ENCODE results near the gene FAM210B.
A peak's percentile ranks its signal among the peaks of the same experiment; 100 is the strongest.
"Not testable (repeated sequence)": the region's sequence is repeated elsewhere in the genome, so short reads cannot be mapped to it uniquely, and the experiment has no call there.

FAM210B gene

GRCh38 chr20:56361900-56362299 lies 3.1 kb downstream of the FAM210B start:
- DNase-seq = no peak

DNA sequence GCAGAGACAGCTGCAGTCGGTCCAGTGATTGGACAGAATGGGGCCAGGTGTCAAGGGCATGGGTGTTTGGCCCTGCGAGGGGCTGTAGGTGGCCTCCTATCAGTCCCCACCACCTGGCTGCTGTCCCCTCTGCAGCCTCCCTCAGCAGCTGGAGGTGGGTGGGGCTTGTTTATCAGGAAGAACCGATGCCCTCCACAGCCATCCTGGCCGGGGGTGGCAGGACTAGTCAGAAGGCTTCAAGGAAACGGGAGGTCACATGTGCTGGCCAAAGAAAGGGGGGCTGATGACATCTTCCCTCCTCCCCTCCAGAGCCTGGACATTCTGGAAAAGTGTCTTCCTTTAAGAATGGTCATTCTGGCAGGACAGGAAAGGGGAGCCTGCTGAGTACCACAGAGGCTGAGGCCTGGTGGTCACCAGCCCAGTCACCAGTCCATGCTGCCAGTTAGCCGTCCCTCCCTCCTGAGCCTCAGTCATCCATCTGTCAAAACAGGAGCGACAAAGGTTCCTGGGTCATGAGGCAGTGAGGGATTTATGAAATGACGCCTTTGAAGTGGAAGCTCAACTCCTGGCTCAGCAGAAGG lies 4.1 kb downstream of the FAM210B start:
- DNase-seq = peak; percentile 57

DNA sequence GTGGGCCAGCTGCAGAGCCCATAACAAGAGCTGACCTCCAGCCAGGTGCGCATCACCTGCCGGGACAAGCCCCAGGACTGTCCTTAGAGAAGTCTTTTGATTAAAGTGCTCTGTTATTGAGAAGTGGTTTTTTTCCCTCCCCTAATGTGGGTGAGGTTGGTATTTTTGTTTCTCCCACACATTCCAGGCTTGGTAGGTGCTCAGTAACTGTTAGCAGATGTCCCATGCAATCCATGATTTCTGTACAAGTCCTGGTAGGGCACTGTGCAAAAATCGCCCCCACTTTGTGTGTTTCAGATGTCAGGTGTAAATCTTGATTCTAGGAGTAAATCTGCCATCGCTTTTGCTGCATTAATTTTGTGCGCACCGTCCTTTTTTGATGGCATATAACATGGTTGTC lies 4.7 kb downstream of the FAM210B start:
- DNase-seq = no peak

DNA sequence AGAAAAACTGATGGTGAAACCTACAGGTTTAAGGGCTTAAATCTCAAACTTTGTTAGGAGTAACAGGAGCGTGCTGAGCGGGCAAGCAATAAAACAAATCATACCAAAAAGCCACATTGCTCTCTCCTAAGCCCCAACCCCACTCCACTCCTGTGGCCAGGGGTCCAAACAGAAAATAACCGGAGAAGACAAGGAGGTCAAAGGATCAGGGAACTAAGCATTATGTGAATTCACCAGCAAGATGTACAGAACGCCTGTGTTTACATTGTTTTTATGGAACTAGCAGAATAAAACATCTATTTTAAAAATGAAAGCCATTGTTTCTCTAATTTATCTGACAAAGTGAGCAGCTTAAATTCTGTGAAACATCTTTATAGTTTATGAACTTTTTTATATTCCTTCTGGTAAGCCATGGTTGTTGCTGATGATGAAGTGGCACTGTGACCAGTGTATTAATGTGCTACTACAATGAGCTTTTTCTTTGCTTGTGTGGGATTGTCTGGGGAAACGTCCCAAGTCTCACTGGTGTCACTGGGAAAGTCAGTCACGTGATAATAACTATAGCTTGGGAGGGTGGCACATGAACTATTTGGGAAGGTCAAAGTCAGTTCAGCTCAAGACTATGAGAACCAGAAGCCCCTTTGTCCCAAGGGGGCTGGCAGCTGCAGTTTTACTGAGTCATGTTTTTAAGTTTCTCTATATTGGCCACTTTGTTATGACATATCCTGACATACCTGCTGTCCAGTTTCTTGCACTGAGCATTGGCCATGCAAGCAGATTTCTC lies 9.8 kb downstream of the FAM210B start:
- no peak for DNase-seq

DNA sequence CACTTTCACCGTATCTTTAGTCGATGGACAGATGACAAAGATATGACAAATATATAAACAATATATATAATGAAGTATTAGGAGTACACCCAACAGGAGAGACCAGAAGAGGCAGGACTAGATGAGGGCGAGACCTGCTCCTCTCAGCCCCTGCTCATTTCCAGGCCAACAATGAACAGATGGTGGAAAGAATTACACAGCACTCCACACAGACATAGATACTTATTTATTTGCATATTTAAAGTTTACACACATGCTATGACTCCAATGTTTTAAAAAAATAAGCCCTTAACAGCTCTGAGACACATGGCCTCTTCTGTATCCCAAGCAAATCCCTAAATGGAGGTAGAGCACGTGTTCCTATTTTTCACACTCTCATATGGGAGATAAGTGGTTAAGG lies 10.4 kb downstream of the FAM210B start:
- no peak for DNase-seq

GRCh38 chr20:56371977-56372376 lies 13.2 kb downstream of the FAM210B start:
- no peak for DNase-seq

DNA sequence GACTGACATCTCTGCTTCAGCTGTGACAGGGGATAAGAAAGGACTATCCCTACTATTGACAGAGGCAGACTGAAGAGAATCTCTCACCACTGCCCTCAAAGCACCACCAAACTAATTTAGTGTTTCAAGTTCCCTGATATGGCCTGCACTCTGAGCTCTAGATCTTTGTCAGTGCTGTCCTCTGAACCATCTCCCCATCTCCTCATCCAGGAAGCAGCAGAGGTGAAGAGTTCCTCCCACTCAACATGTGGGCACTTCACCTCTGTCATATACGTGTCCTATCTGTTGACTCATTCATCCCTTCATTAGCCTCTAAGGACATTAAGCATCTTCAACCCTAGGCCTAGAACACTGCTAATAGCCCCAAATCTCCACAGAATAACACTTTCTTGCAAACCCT lies 14.1 kb downstream of the FAM210B start:
- no peak for DNase-seq

- no peak for DNase-seq
These were observed 15.2 kb downstream of the FAM210B start for GRCh38 chr20:56373942-56374341.

GRCh38 chr20:56376331-56376730 lies 17.6 kb downstream of the FAM210B start:
- DNase-seq = no peak

- DNase-seq = no peak
These were observed 19.6 kb downstream of the FAM210B start for GRCh38 chr20:56378386-56378785.

- no peak for DNase-seq
These were observed 21.6 kb downstream of the FAM210B start for GRCh38 chr20:56380375-56380774.

DNA sequence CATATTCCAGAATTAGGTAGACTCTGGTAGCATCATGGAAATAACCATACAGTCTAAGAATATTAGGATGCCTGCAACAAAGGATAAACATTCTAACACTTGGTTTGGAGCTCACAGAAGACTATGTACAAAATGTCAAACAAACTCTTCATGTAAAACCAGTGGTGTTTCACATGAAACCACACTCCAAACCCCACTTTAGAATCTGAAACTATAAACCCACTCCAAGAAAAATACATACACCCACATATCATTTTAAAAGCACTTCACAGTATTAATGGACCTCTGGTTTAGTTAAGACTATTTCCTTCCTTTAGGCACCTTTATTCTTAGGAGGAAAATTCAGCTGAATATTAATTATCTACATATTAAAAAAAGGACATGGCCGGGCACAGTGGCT lies 22.7 kb downstream of the FAM210B start:
- no peak for DNase-seq

- DNase-seq = no peak
These were observed 23.9 kb downstream of the FAM210B start for GRCh38 chr20:56382696-56383095.

- DNase-seq = no peak
These were observed 24.6 kb downstream of the FAM210B start for GRCh38 chr20:56383334-56383733.

DNA sequence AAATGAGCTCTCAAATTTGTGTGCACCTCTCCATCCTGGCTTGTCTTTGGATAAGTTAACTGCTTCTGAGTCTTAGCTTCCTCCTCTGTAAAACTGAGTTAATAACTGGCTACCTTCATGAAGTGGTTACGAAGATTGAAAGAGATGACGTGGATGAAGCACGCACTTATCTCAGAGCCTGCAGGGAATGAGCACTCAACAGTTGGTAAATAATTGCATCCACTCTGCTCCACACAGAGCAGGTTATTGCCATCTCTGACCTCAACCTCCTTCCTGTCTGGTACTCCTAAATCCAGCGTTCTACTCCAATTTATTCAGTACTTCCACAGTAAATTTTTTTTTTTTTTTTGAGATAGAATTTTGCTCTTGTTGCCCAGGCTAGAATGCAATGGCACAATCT lies 26.4 kb downstream of the FAM210B start:
- DNase-seq = no peak

DNA sequence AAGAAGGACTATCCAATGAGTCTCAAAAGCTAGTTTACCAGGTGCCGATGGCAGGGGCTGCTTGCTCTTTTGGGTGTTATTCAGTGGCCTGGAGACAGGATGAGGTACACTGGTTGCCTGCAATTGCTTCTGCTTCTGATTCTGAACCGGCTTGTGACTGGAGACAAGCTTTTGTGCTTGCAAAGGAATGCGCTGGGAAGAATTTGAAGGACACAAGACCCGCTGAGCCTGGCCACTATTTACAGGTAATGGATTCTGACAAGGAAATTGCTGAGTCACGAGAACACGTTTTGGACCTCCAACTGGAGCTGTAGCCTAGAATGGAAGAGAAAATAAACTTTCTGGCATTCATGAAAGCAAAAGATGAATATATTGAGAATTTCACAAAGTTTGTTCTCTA lies 27.4 kb downstream of the FAM210B start:
- no peak for DNase-seq

DNA sequence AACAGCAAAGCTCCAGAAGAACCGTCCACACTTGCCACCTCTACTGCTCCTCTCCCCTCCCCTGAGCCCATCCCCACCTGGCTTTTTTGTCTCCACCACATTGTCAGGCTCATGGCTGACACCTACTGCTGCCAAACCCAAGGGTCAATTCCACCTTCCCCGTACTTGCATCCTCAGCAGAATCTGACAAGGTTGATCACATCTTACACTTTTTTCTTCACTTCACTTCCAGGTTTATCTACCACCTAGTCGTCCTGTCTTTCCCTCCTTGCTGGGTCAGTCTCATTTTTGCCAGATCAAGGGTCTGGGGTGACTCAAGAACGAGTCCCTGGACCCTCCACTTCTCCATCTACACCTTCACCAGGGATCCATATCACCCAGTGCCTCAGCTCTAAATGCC lies 30.1 kb downstream of the FAM210B start:
- no peak for DNase-seq

DNA sequence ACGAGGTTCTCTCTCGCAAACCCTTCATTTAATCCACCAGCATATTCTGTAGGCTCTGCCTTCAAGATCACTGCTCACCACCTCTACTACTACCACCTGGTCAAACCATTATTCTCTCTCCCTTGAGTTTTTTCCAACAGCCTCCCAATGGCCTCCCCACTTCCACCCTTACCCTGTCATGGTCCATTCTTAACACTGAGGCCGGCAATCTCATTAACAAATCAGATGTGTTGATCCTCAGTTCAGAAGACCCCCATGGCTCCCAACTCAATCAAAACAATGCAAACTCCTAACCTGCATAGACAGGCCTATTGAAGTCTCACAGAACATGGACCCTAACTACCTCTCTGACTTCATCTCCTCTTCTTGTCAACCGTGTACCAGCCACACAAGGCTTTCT lies 31.0 kb downstream of the FAM210B start:
- DNase-seq = no peak

GRCh38 chr20:56390396-56390795 lies 31.6 kb downstream of the FAM210B start:
- DNase-seq = not testable (repeated sequence)

- DNase-seq = no peak
These were observed 32.3 kb downstream of the FAM210B start for GRCh38 chr20:56391037-56391436.

DNA sequence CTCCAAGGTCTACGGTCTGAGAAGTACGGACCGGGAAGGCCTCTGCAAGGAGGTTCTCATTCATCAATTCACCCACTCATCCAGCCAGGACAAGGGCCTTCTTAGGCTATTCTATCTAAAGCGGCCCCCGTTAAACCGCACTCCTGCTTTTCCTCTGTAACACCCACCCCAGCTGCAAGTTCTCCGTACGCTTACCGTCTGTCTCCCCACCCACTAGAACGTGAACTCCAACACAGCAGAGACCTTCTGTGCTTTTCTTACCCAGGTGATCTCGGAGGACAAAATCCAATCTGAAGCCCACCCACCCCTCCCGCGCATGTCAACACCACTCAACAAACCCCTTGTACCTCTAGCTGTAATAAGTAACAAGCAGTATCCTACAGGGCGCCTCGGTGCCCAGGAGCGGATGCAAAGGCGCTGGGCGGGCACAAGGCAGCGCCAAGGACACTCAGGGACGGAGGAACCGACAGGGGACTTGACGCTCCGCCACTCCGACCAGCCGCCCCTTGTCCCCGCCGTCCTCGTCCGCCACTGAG lies 32.9 kb downstream of the FAM210B start:
- peak; percentile 35 for DNase-seq

DNA sequence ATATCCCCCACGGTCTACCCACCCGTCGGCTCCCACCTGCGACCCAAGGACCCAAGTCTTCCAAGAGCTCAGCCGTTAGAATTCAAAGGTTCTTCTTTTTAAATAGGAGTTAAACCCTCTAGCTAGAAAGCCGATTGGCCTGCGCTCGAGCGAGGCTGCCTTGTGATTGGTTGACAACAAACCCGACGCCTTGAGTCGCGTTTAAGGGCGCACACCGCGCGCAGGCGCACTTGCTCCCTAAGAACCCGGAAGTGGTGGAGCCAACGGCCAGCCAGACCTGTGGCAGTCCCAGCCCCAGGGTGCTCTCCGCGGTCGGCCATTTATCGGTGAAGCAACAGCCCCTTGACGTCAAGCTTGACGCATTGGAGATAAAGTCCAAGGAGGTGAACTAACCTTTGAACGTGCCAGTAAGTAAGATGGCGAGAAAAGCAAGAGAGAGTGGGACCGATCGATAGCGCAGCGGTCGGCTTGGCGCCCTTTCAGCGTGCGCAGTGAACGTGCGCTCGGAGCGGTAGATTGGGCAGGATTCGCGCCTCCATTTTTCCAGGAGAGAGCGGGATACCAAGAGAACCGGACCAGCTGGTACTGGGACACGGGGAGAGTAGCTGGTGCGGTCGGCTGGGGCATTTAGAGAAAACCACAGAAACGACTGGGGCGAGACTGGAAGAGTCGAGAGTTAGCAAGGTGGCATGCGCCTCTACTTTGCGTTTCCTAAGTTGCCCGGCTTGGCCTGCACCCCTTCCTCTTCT lies 33.5 kb downstream of the FAM210B start, which contains the start of the genes AURKA and CSTF1:
Gene AURKA (minus strand): TSS at position 84 of the 749 bp plus-strand sequence. CDS start 4,018 bp downstream, outside the sequence.
Gene CSTF1 (plus strand): TSS at position 514 of the 749 bp plus-strand sequence. CDS start 2,908 bp downstream, outside the sequence.
- peak; percentile 100 for DNase-seq

GRCh38 chr20:56392881-56393482 lies 34.2 kb downstream of the FAM210B start:
- peak; percentile 58 for DNase-seq

Measured in NCI-H146 (cell line).